ENCODE data around the gene FIGN.

Gene FIGN

DNA sequence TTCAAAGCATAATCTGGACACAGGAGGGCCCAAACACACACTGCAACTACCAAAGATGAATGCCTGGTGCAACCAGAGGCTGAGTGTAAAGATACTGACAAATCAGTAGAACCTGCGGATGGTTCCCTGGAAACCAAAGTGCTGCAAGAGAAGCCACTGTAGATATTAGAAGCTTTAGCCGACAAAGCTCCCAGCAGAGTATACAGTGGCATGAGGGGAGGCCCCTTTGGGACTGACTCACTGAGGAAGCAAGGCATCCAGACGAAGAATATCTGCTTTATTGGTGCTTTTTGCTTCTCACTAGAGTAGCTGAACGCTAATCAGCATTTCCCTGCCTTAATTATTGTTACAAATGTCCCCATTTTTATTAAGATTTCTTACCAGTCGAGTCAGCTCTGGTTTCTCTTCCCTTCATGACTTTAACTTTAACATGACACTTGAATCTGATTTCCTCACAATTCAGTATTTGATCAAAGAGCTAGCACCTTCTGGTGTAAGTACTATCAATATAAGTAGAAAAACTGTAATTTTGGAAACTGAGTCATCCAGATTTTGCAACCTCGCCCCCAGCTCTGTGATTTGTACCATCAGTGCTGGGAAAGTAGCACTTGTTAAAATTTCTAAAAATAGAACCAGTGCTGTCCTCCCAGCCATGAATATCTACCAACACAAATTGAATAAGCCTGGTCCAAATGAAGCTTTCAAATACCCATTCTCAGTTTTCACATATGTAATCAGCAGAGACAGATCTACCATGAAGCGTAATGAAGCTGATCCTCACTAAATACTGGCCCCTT, 34.2 kb downstream of the FIGN start:
- DNase-seq: no peak

DNA sequence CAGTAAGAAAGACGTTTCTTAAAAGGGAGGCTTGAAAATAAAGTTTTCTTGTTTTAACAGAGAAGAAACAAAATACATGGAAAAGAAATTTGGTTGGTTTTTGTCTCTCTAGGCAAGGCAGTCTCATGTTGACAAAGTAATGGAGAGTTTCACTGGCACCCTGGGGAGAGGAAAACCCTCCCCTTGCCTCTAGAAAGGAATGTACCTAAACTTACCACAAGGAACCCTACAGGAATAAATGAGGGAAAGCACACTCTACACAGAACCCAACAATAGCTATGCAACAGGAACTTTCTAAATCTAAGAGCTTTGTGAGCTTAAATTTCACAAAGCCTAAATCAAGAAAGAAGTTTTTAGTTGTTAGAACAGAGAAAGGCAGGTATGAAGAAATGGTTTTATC, 37.0 kb downstream of the FIGN start:
- DNase-seq: no peak

DNA sequence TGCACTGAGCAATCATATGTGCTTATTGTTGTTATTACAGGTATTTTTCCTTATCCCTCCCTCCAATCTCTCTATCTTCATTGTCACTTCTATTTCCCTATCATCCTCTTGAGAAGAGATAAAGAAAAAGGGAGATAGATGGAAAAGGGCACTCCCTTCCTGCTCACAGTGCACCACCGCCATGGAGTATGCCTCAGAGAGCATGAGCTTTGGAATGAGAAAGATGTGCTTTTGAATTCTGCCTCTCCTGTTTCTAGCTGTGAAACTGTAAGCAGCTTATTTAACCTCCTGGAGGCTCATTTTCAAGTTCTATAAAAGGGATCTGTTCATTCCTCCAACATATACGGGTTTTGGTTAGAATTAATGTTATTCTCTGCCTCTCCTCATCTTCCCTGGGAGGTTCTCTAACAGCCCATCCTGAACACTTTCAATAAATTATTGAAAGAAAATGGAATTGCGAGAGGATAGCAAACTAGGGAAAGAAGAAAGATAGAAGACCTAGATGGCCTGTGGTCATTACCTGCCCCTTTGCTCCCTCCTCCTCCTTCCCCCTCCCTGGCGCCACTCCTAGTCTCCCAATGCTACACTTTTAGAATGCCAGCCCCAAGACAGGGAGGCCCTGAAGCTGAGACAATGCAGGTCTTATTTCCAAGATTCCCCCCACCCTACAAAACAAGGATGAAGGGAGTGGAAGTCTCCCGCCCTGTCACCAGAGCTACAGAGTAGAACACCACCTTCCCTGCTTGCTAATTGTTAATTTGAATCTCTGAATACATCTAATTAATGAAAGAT, 37.8 kb downstream of the FIGN start:
- no peak for DNase-seq

DNA sequence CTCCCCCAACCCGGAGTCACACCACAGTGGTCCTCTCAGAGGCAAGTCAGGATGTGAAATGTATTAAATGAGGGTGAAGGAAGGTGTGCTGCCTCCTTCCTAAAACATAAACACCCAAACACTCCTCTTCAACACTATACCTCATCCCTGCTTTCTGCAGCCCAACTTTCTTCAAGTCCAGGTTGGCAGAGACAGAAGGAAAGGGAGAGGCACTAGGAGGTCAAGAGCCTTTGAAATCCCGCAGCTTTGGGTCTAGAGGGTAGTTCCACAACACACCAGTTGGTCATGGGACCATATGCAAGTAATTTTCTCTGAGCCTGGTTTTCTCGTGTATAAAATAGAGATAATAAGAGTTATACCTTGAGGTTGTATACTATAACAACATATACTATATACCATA, 38.4 kb downstream of the FIGN start:
- no peak for DNase-seq

DNA sequence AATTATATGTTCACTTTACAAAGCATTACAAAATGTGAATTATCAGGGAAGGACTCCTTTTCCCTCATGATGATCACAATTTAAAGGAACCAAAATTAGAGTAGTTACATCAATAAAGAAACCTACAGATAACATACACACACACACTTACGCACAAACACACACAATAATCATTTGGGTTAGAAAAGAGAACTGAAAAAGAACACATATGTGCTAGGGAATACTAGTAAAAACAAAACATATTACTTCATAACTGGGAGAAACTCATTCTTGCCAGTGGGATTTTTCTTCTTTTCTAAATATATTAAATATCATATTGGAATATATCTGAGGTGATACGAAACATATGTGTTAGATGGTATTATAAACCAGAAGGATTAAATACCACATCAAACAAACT, 42.3 kb downstream of the FIGN start:
- no peak for DNase-seq

DNA sequence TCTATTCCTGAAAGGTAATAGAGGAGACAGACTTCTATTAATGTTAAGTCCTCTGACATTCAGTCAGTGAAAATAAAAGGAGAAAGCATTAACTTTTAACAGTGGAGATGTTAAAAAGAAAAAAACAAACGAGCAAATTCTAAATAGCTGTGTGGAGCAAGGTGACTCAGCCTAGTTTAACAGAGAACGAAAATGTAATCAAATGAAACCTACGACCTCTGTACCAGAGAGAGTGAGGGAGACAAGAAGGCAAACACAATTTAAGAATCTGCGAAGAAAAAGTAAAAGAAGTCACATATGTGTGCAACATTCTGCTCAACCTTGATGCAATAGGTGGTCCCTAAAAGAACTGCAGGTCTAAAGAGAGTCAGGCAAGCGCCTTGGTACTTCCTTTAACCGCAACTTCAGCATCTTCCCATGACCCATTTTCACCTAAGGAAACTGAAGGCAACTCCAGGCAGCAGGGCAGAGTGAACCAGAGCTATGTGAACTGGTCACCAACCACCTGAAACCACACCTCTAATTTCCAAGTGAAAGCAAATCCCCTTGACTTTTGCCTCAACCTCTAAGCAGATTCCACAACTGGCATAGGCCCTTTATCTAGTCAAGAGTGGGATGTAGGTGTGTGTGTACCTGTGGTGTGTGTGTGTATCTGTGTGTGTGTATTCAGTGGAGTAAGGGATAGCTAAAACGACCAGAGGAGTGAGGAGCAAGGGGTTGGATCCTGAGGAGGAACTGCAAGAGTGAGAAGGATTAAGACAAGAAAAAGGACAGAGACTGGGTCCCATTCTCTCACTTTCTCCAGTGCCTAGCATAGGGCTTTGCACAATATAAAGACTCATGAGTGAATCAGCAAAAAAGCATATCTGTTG, 43.0 kb downstream of the FIGN start:
- no peak for DNase-seq

DNA sequence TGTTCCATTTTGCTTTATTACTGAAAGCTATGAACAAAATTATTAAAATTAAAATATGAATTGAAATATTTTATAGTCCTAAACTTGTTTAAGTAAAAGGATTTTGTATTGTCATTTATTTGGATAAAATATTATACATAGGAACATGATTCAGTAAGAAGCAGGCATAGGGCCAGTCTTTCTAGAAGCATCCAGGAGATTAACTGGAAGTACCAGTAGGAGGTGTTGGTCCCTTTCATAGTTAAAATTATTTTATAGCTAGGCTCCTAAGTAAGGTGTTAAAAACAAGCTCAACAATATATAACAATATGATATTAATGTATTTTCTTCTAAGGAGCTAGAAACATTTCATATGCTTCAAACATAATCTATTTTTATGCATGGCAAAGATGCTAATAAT, 43.7 kb downstream of the FIGN start:
- DNase-seq: no peak

DNA sequence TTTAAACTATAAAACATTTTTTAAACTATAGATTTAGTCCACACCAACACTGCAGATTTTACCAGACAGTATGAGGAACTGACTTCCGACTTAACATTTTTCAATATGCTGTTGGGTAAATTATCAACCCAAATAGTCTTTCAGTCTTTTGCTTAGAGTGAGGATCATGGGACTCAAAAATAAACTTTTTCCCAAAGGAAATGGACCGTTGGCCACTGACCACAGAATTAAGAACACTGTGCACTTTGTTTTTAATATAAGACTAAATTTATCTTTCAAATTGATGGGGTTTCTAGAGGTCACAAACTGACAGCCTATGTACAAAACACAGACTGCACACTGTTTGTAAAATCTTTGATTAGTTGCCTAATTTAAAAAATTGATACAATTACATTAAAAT, 44.9 kb downstream of the FIGN start:
- no peak for DNase-seq

DNA sequence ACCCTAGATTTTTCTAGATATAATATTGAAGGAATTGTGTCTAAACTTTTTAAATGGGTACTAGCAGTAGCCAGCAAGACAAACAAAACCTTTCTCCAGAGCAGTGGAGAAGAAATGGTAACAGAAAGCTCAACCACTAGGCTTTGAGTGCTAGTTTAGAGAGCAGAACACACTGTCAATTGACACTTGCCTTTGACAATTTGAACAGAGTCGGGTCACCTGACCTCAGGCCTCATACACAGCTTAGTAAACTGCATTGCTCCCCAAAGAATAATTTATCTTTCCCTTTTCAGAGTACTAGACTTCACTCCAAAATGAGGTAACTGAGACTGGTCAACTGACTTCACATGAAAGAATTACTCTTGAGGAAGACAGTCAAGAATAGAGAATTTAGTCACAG, 48.6 kb downstream of the FIGN start:
- no peak for DNase-seq

DNA sequence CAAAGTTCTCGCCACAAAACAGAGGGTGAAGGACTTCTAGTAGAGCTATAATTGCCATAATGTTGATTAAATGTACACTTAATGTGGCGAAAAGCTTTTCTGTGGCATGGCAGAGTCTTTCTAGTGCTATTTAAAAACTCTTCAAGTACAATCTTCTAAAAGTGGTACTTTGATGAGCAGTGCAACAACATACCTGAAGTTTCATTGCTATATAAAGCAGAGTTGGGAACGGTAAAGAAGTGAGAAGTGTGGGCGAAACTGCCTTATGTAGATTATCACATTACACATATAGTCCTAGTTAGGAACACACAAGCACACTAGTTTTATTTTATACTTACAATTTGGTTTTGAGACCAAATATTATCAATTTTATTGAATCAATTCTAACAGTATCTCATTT, 49.5 kb downstream of the FIGN start:
- DNase-seq: no peak

DNA sequence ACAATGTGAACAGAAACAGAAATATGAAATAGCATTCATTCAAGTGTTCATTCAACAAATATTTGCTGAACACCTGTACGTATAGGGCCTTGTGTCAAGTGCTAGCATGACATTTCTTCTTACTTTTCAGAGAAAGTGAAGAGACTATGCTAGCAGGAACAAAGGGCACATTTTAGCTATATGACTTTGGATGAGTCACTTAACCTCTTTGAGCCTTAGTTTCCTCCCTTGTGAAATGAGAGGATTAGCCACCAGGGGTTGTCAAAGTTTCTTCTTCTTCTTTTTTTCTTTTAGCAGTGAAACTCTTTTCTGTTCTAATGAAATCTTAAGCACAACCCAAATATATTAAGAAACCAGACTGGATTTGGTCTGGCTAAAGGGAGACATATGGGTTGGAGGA, 53.1 kb downstream of the FIGN start:
- no peak for DNase-seq

DNA sequence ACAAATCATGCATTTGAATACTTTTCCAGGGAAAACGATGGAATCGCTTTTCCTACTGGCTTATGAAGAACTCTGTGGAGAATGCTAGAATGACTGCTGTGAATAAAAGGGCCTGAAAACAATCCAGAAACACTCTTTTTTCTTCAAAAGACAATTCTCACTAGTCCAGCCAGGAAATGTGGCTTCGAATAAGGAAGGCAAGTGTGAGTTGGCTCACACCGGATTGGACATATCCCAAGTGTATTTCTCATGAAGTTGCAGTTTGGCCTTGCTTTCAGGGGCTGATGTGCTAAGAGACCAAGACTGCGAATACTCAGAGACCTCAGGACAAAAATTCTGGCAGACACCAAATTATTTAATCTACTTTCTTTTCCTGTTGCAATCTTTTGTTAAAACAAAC, 54.1 kb downstream of the FIGN start:
- DNase-seq: no peak

DNA sequence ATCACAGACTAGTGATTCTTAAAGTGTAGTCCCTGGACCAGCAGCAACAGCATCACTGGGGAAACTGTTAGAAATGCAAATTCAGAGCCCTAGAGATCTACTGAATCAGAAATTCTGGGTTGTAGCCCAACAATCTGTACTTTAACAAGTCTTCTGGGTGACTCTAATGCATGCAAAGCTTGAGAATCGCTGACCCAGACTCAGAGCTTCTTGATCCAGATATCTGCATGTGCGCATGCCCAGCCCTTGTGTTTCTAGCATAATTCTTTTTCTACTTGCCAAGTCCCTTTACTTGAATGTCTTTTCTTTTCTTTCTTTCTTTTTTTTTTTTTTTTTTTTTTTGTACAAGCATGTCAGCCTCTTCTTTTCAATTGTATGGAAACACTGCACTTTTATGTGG, 60.4 kb downstream of the FIGN start:
- DNase-seq: no peak

DNA sequence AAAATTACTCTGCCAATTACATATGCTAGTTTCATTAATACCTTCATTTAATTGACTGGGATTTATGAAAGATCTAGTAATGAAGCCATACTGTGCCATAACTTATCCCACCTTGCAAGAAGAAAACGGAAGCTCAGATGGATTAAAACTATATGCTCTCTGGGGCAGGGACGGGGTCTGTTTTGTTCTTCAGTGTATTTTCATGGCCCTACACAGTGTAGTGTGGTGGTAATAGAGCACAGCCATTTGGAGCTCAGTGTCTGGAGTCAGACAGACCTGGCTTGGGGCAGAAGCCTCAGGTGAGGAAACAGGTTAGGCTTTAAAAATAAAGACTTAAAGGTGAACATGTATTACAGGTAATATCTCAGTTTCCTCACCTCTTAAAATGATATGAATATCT, 62.3 kb downstream of the FIGN start:
- DNase-seq: no peak

DNA sequence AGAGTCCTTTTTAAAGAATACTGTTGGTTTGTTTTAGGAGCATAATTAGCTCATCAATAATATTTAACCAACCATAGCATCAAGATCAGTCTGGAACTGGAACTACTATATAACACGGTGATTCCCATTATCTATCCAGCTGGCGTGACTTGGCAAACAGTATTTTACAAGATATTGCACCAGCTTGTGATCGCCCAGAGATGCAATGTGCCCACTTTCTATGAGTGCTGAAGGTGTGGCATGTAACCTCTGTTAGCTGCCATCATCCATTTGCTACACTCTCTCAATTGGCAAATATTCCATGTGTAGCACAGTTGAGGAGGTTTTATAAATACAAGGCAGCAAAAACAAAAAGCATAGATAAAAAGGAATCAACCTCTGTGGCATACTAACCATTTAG, 64.9 kb downstream of the FIGN start:
- peak in 1 of 2 experiments; percentile 36 for DNase-seq

DNA sequence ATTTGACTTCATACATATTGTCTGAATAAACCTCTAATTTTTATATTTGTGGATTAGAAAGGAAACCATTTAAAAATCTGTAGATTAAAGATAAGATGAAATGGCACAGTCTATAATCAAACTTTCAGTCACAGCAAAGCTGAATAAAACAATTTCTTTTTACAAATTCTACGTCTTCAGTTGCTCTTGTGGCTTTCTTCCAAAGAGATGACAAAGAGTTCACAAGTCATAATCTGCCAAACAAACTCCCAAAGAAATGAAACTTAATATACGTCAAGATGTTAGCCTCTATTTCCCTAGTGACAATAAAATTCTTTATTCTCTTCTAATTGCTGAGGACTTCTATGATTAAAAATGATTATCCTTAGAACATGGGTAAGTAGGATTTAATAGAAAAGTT, 66.3 kb downstream of the FIGN start:
- no peak for DNase-seq

DNA sequence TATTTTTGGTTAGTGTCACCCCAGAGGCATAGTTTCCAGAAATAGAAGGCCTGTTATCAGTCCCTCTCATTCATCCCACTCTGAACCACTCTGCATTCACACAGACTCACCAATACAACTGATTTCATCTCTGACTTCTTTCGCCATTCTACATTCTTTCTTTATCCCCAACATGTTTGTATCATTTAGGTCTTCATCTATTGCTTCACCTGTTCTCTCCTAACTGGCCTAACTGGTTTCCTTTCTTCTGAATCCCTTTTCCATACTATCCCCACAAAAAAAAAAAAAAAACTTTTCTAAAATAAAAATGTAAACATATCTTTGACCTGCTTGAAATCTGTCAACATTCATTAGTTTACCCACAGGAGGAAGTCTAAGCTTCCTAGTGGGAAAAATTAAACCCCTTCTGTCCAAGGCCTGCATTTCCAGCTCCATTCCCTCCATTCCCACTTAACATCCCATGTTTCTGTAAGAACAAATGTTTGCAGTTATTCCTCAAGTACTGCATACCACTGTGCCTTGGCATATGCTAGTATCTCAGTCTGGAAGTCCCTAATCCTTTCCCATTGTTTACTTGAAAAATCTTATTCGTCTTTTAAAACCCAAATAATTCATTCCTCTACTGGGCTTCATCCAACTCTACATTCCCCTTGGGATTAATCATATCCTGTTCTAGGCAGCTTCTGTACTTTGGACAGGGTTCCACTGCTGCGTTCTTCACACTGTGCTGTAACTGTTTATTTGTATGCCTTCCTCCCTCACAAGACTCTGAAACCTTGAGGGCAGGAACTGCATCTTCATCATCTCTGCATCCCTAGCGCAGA, 68.5 kb downstream of the FIGN start:
- DNase-seq: no peak

DNA sequence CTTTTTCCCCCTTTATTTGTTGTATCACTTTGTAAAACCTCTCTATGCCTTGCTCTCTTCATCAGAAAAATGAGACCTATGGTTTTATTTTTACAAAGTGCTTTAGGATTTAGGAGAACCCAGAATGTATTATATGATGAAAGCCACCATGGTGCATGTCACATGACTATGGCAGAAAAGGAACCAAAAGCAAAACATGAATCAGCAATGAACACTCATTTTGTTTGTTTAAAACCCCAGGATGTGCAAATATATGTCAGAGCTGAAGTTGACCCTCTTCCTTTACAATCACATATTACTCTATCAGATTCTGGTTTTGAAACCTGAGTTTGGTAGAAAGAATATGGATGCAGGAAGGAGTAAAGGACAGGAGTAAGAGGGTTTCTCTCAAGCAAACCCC, 70.0 kb downstream of the FIGN start:
- no peak for DNase-seq

DNA sequence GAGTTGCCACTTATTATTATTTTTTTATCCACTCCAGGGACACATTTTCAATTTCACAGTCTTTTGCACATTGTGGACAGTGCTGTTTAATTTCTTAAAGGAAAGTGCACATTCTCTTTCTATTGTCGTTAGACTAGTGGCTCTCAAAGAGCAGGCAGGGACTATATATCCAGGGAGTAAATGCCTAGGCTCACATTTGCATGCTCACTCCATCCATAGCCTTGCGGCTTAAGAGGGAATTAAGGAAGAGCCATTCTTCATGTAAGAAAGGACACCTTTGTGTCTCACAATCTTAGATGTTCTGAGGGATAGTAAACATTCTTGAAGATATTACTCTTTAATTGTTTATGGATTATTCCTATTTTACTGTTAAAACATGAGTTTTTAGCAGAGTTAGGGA, 70.8 kb downstream of the FIGN start:
- no peak for DNase-seq

DNA sequence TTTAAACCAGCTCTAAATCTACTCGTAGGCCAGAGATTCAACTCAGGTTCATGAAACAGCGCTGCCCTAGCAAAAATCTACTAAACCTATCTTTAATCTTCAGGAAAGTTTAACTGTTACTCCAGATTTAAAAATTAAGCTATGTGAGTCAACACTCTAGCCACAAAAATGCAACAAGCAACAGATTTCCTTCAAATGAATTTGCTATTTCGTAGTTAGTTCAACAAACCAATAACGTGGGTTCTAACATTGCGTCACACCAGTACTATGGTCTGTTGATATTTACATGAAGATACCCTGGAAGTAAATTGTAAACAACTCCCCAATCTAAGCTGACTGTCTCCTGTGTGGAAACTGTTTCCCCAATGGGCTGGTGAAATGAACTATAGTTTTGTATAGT, 71.2 kb downstream of the FIGN start:
- DNase-seq: no peak

DNA sequence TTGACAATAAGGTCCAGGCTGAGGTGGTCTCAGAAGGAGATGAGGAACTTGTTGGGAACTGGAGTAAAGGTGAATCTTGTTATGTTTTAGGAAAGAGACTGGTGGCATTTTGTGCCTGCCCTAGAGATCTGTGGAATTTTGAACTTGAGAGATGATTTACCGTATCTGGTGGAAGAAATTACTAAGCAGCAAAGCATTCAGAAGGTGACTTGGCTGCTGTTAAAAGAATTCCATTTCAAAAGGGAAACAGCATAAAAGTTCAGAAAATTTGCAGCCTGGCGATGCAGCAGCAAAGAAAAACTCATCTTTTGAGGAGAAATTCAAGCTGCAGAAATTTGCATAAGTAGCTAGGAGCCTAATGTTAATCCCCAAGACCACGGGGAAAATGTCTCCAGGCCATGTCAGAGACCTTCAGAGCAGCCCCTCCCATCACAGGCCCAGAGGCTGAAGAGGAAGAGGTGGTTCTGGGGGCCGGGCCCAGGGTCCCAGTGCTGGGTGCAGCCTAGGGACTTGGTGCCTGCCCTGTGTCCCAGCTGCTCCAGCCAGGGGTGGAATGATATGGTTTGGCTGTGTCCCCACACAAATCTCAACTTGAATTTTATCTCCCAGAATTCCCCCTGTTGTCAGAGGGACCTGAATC, 73.5 kb downstream of the FIGN start:
- no peak for DNase-seq

DNA sequence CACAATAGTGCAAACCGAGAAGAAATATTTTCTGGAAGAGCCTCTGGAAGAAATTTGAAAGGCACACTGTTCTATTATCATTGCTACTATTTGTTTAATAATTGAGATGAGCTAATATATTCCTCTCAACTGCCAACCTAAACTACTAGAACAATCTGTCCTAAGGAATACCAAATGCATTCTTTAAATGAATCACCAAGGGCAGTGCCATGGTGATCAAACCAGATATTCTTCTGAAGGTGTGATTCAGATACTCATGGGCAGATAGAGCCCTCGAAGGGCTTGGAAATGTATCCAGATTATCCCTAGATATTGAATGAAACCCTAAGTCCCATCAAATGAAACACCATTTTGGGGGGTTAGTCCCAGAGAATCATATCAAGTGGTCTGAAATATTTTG, 76.6 kb downstream of the FIGN start:
- no peak for DNase-seq

All from SHP77 (cell line).